ENCODE data around the gene MOSPD2. TPM values are rescaled to one million over a fixed set of nuclear protein-coding genes. Genes with fewer than 3 reads are reported as not detected.

The MOSPD2 gene
- total RNA-seq, 4 donors from 2014 or later = 20.2 to 33.4 (median 31.6) TPM

GRCh38 chrX:14939644-14940043 lies 66.4 kb downstream of the MOSPD2 start:
- Histone ChIP-seq H3K27ac (no peak overlapping the region), H3K4me3 (no peak overlapping the region), H3K36me3 (no peaks in the 10 kb centered on the region), H3K9me3 (no peaks in the 10 kb centered on the region), H3K4me1 (peaks cover 0 to 6% (median 1%) of the 10 kb centered on the region in 4 donors), H3K27me3 (no peaks in the 10 kb centered on the region)
- no peak for DNase-seq (ENCODE audit: low spot score in 2 of 2)
- no peak for TF ChIP-seq POLR2A (IDR thresholded peaks at IDR 0.05)
- TF ChIP-seq, protein P1, sequence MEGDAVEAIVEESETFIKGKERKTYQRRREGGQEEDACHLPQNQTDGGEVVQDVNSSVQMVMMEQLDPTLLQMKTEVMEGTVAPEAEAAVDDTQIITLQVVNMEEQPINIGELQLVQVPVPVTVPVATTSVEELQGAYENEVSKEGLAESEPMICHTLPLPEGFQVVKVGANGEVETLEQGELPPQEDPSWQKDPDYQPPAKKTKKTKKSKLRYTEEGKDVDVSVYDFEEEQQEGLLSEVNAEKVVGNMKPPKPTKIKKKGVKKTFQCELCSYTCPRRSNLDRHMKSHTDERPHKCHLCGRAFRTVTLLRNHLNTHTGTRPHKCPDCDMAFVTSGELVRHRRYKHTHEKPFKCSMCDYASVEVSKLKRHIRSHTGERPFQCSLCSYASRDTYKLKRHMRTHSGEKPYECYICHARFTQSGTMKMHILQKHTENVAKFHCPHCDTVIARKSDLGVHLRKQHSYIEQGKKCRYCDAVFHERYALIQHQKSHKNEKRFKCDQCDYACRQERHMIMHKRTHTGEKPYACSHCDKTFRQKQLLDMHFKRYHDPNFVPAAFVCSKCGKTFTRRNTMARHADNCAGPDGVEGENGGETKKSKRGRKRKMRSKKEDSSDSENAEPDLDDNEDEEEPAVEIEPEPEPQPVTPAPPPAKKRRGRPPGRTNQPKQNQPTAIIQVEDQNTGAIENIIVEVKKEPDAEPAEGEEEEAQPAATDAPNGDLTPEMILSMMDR (IDR thresholded peaks at IDR 0.05) = no peak
- TF ChIP-seq EP300 (IDR thresholded peaks at IDR 0.05) = no peak
- WGBS, 2 donors = 50 to 63% methylated on average over 1 to 2 of the region's 2 CpGs

DNA sequence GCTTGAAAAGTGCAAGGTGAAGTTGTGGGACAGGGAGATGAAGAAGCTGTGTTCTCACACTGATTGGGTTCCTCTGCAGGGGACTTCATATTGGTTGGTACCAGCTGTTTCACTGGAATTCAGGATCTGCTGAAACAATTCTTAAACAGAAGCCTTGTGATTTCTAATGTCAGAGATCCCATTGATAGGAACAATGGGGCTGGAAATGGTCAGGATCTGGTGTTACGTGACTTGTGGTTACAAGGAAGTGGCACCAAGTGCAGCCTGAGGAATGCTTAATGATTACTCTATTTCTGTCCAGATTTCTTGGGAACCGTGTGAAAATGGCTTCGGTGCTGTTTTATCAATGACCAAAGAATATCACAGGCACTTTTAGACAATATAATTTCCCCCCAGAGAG lies 68.1 kb downstream of the MOSPD2 start:
- Histone ChIP-seq H3K27ac (no peak overlapping the region), H3K4me1 (peaks cover 0 to 6% (median 1%) of the 10 kb centered on the region in 4 donors), H3K9me3 (no peaks in the 10 kb centered on the region), H3K27me3 (no peaks in the 10 kb centered on the region), H3K36me3 (no peaks in the 10 kb centered on the region), H3K4me3 (no peak overlapping the region)
- DNase-seq (ENCODE audit: low spot score in 2 of 2) = no peak
- TF ChIP-seq, protein P1 (IDR thresholded peaks at IDR 0.05) = no peak
- no peak for TF ChIP-seq POLR2A (IDR thresholded peaks at IDR 0.05)
- TF ChIP-seq EP300 (IDR thresholded peaks at IDR 0.05) = no peak
- 58 to 59% methylated on average over 3 of the region's 3 CpGs for WGBS, 2 donors

DNA sequence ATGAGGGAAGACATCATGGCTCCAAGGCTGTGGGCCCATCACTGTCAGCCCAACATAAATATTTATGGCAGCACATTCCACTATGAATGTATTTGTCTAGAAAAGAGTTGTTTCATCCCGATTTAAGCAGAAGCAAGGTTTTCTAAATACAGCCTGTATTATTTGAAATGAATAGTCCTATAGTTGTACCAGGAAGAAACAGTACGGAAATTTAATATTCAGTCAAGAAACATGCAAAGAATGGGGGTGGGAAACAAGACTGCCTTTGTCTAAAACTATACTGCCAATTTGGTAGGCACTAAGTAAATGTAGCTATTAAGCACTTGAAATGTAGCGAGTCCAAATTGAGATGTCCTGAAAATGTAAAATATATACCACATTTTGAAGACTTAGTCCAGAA lies 69.1 kb downstream of the MOSPD2 start:
- WGBS, 2 donors = 41 to 48% methylated on average over 3 of the region's 3 CpGs

DNA sequence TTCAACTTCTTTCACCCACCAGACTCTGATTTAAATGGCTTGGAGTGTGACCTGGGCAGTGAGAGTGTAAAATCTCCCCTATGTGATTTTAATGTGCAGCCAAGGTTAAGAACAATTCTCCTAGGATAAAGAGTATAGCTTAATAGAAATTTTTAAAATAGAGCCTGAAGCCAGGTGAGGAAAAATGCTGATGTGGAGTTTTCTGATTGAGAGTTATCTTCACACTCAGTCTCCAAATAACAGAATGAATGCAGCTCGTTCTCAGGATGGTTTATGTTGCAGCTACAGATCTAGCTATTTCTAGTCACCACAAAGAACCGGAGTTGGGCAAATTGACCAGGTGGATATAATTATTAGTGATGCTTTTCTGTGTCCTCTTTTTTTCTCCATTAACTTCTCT lies 70.7 kb downstream of the MOSPD2 start:
- DNase-seq (ENCODE audit: low spot score in 2 of 2) = no peak
- H3K4me1 ChIP-seq = peaks cover 0 to 6% (median 0%) of the 10 kb centered on the region in 4 donors
- TF ChIP-seq EP300 (IDR thresholded peaks at IDR 0.05) (no peak), POLR2A (IDR thresholded peaks at IDR 0.05) (no peak)
- TF ChIP-seq, protein P1 (IDR thresholded peaks at IDR 0.05) = no peak
- no peaks in the 10 kb centered on the region for H3K36me3 ChIP-seq
- WGBS, 2 donors = 60 to 100% methylated on average over 2 of the region's 2 CpGs
- no peaks in the 10 kb centered on the region for H3K27me3 ChIP-seq
- no peak overlapping the region for H3K27ac ChIP-seq
- no peaks in the 10 kb centered on the region for H3K9me3 ChIP-seq
- H3K4me3 ChIP-seq = no peak overlapping the region

More for the DNA sequence above, 69.1 kb downstream of the MOSPD2 start:
- no peaks in the 10 kb centered on the region for H3K36me3 ChIP-seq
- no peaks in the 10 kb centered on the region for H3K27me3 ChIP-seq
- H3K4me1 ChIP-seq = peaks cover 0 to 6% (median 1%) of the 10 kb centered on the region in 4 donors
- H3K4me3 ChIP-seq = no peak overlapping the region
- no peak overlapping the region for H3K27ac ChIP-seq
- no peak for DNase-seq (ENCODE audit: low spot score in 2 of 2)
- TF ChIP-seq POLR2A (IDR thresholded peaks at IDR 0.05) = no peak
- TF ChIP-seq, protein P1 (IDR thresholded peaks at IDR 0.05) = no peak
- no peak for TF ChIP-seq EP300 (IDR thresholded peaks at IDR 0.05)
- no peaks in the 10 kb centered on the region for H3K9me3 ChIP-seq

DNA sequence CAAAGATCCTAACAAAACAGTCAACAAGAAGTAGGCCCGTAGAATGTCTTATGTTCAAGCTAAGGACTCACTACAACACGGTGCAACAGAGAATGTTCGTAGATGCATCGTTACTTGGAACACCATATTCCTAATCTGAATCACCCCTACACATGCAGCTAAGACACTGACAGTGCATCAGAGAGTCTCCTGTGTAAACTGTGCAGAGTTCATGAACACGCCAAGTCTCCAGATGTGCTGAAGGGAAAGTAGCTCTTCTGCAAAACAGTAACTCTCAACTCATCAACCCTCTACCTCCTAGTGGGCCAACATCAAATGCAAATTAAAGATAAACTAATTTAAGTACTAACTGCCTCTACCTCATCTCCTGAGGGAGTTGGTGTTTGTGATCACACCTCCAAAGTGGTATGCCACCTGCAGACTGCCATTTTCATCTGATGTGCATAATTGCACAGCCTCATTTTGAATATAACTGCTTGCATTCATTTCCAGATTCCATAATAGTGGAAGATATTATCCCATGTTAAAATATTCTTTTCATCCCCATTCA lies 73.5 kb downstream of the MOSPD2 start:
- Histone ChIP-seq H3K27ac (no peak overlapping the region), H3K4me3 (no peak overlapping the region), H3K9me3 (no peaks in the 10 kb centered on the region), H3K36me3 (no peaks in the 10 kb centered on the region), H3K27me3 (no peaks in the 10 kb centered on the region), H3K4me1 (no peaks in the 10 kb centered on the region)
- TF ChIP-seq EP300 (IDR thresholded peaks at IDR 0.05) (no peak), POLR2A (IDR thresholded peaks at IDR 0.05) (no peak)
- TF ChIP-seq, protein P1 (IDR thresholded peaks at IDR 0.05) = no peak
- DNase-seq (ENCODE audit: low spot score in 2 of 2) = no peak
- WGBS, 2 donors = 86 to 90% methylated on average over 5 of the region's 5 CpGs

All from tibial nerve (tissue), 4 donors.